Lower lobe of right lung (tissue), 2 donors: Measurements from ENCODE around the gene LATS2. TPM values are rescaled to one million over a fixed set of nuclear protein-coding genes. Genes with fewer than 3 reads are reported as not detected.

Experiments
- ATAC-seq, 2 donors: fragments of 200-7000 bp; cut with Tn5 transposase; one replicate each; pipeline ENCODE4 v1.9.1; 2020 to 2022; ENCODE audit warnings: mild to moderate bottlenecking in 2 of 2, moderate library complexity in 2 of 2
- DNase-seq: peaks from one replicate; pipeline ENCODE4 v3.0.0-alpha.2; 2020
- H3K27ac ChIP-seq: fragments of 200-600 bp; one replicate; pipeline ENCODE4 v1.8.0; 2022
- H3K27me3 ChIP-seq: fragments of 200-600 bp; one replicate; pipeline ENCODE4 v1.8.0; 2022; ENCODE audit warnings: low read depth
- H3K36me3 ChIP-seq: fragments of 200-600 bp; one replicate; pipeline ENCODE4 v1.8.0; 2022; ENCODE audit warnings: mild to moderate bottlenecking
- H3K4me1 ChIP-seq: fragments of 200-600 bp; one replicate; pipeline ENCODE4 v1.8.0; 2022
- H3K4me3 ChIP-seq: fragments of 200-600 bp; one replicate; pipeline ENCODE4 v1.8.0; 2022; ENCODE audit warnings: mild to moderate bottlenecking
- H3K9me3 ChIP-seq: fragments of 200-600 bp; one replicate; pipeline ENCODE4 v1.8.0; 2022
- CTCF ChIP-seq: fragments of 200-600 bp; IDR thresholded peaks from one replicate; pipeline ENCODE4 v1.8.0; 2022; ENCODE audit warnings: antibody characterized with exemption, mild to moderate bottlenecking
- intact Hi-C: fragments of 100-400 bp; cut with DNase I; formaldehyde crosslinking; loops from one replicate; pipeline ENCODE4 v1.11.0; 2022
- total RNA-seq: library from RNA; stranded (reverse); fragmentation: NEBNext Ultra II Directional; extraction: Animal tissue kit (Norgen Biotek cat#: 25700); gene quantifications from one replicate; pipeline ENCODE4 v1.2.1, GENCODE V29; 2021
- donor health status: DM: no; HTN: yes; CAD: no; lungs with severe emphysema.

The LATS2 gene
- total RNA-seq, 1 donor from 2014 or later = 26.1 TPM

GRCh38 chr13:21020176-21020575 lies 41.2 kb downstream of the LATS2 start:
- no peak for DNase-seq
- Histone ChIP-seq H3K36me3 (no peaks in the 10 kb centered on the region), H3K4me3 (no peak overlapping the region), H3K27ac (no peak overlapping the region), H3K4me1 (peaks cover 59% of the 10 kb centered on the region), H3K9me3 (no peaks in the 10 kb centered on the region), H3K27me3 (no peaks in the 10 kb centered on the region)
- ATAC-seq = no peak
- intact Hi-C loops = no loop called here
- no peak for TF ChIP-seq CTCF

- Histone ChIP-seq H3K36me3 (no peaks in the 10 kb centered on the region), H3K4me1 (peaks cover 78% of the 10 kb centered on the region), H3K27me3 (no peaks in the 10 kb centered on the region), H3K4me3 (no peak overlapping the region), H3K9me3 (no peaks in the 10 kb centered on the region), H3K27ac (no peak overlapping the region)
- ATAC-seq (no peak), DNase-seq (no peak)
- TF ChIP-seq CTCF = no peak
- intact Hi-C loops = no loop called here
Observed at GRCh38 chr13:21018220-21018619, 43.2 kb downstream of the LATS2 start.

GRCh38 chr13:21016487-21016886 lies 44.9 kb downstream of the LATS2 start:
- Histone ChIP-seq H3K4me1 (peaks cover 85% of the 10 kb centered on the region), H3K4me3 (no peak overlapping the region), H3K27me3 (no peaks in the 10 kb centered on the region), H3K36me3 (no peaks in the 10 kb centered on the region), H3K27ac (peak overlapping the region; percentile 14), H3K9me3 (no peaks in the 10 kb centered on the region)
- no peak for DNase-seq
- ATAC-seq = no peak
- no peak for TF ChIP-seq CTCF
- intact Hi-C loops = no loop called here

GRCh38 chr13:21015284-21015683 lies 46.1 kb downstream of the LATS2 start:
- TF ChIP-seq CTCF = no peak
- Histone ChIP-seq H3K9me3 (no peaks in the 10 kb centered on the region), H3K27ac (peak overlapping the region; percentile 1), H3K4me3 (no peak overlapping the region), H3K27me3 (no peaks in the 10 kb centered on the region), H3K36me3 (no peaks in the 10 kb centered on the region), H3K4me1 (peaks cover 85% of the 10 kb centered on the region)
- ATAC-seq (no peak), DNase-seq (no peak)
- intact Hi-C loops = no loop called here

- no peaks in the 10 kb centered on the region for H3K9me3 ChIP-seq
- no peaks in the 10 kb centered on the region for H3K36me3 ChIP-seq
- ATAC-seq = peak in 1 of 2 donors; percentile 40
- no peak for TF ChIP-seq CTCF
- no peaks in the 10 kb centered on the region for H3K27me3 ChIP-seq
- H3K4me3 ChIP-seq = no peak overlapping the region
- peaks cover 87% of the 10 kb centered on the region for H3K4me1 ChIP-seq
- DNase-seq = no peak
- H3K27ac ChIP-seq = peak overlapping the region; percentile 7
- intact Hi-C loops = no loop called here
Observed at GRCh38 chr13:21014502-21015170, 46.8 kb downstream of the LATS2 start.

- H3K36me3 ChIP-seq = no peaks in the 10 kb centered on the region
- ATAC-seq (no peak), DNase-seq (no peak)
- peak overlapping the region; percentile 7 for H3K27ac ChIP-seq
- H3K9me3 ChIP-seq = no peaks in the 10 kb centered on the region
- intact Hi-C loops = no loop called here
- no peak for TF ChIP-seq CTCF
- H3K27me3 ChIP-seq = no peaks in the 10 kb centered on the region
- no peak overlapping the region for H3K4me3 ChIP-seq
- peaks cover 87% of the 10 kb centered on the region for H3K4me1 ChIP-seq
Observed at GRCh38 chr13:21014139-21014501, 47.3 kb downstream of the LATS2 start.
